Mucosa of stomach (tissue), 1 donor: Measurements from ENCODE around the gene GABRA4.

Experiments used
- H3K27me3 ChIP-seq: one replicate; pipeline ENCODE4 v1.7.0; 2013; ENCODE audit warnings: mild to moderate bottlenecking, low read length; ENCODE audit not compliant: control insufficient read depth, insufficient read depth
- H3K36me3 ChIP-seq: one replicate; pipeline ENCODE4 v1.7.0; 2013; ENCODE audit warnings: low read length; ENCODE audit not compliant: control insufficient read depth, insufficient read depth
- H3K4me1 ChIP-seq: one replicate; pipeline ENCODE4 v1.7.0; 2013; ENCODE audit warnings: mild to moderate bottlenecking, low read length; ENCODE audit not compliant: control insufficient read depth, insufficient read depth
- H3K4me3 ChIP-seq: one replicate; pipeline ENCODE4 v1.7.0; 2013; ENCODE audit warnings: low read length
- H3K9ac ChIP-seq: one replicate; pipeline ENCODE4 v1.7.0; 2013; ENCODE audit warnings: mild to moderate bottlenecking, low read length, moderate library complexity
- H3K9me3 ChIP-seq: one replicate; pipeline ENCODE4 v1.7.0; 2013; ENCODE audit warnings: mild to moderate bottlenecking, low read length, moderate library complexity; ENCODE audit not compliant: control insufficient read depth
- donor health status: Pancreatic carcinoma.

GABRA4 gene

DNA sequence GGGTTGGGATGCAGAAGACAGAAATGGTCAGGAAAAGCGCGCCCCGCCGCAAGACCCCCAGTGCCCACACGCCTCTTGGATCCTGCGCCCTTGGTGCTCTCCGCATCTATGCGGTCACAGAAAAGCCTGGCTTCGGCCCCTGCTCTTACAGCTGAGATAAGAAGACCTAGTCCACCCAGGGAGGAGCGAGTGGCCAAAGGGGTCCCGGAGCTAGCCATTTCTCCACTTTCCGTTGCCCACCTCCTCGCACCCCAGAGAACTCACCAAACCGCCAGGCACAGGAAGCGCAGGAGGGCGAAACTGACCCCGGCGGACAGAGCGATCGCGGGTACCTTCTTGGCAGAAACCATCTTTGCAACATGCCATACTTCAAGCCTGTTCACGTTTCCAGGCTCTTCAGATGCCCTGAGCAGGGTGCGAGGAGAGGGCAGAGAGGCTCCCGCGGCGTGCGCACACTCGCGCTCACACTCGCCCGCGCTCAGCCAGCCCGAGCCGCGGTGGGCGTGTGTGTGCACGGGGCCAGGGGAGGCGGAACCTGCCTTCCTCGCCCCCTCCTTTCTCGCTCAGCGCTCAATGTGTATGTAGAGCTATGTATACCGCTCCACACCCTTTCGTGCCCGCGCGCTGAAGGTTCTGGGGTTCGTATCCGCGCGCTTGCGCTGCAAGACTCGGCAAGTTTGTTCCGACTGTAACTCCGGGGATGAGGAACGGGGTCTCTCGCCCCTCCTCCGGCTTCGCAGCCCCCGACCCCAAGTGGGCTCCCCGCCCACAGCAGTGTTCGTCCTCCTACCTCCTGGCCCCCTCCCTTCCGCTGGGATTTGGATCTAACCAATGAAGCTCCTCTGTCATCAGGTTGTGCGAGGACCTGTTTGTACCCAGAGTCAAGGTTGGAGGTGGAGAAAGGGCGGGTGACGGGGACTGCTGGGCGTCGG lies at the start of gene GABRA4:
Gene GABRA4, minus strand, starts transcription at position 507 of the 932 bp plus-strand sequence. Its CDS starts 157 bp downstream, at position 350.
- no peaks in the 10 kb centered on the region for H3K4me1 ChIP-seq
- peaks cover 22% of the 10 kb centered on the region for H3K27me3 ChIP-seq
- no peaks in the 10 kb centered on the region for H3K36me3 ChIP-seq
- no peak within 1 kb of the TSS for H3K9ac ChIP-seq
- H3K9me3 ChIP-seq = no peaks in the 10 kb centered on the region
- no peak within 1 kb of the TSS for H3K4me3 ChIP-seq

DNA sequence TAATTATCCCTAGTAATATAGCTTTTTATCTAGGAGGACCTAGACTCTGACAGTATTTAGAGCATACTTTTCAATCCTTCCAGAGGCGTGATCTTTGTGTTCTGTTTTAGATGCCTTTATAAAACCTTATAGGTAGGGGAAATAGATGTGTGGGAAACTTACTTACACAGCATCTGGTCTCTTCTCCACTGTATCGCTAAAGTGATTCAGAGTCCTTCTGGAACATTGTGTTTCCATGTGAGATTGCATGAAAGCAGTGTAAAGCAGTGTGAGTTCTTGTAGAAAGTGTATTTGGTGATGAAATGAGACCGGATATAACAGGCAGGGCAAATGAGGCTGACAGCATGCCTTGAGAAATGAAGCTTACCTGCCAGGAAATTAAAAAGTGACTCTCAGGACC lies 47.4 kb upstream of the GABRA4 start:
- no peaks in the 10 kb centered on the region for H3K4me1 ChIP-seq

DNA sequence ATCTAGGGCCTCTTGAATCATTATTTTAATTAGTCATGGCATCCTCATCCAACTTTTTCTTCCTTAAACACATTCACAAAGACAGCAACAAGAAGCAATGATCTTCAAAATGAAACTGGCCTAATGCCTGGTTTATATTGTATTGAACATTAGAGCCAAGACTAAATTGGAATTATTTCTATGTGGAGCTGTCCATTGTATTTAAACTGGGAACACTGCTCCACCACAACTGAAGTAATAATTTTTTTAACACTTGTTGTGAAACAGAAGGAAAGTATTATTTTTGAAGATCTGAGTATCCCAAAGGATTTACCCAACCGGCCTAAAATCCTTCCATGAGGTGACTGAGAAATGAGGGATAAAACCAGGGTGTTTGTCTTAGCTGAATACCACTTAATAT lies 44.9 kb upstream of the GABRA4 start:
- Histone ChIP-seq H3K9ac (no peak overlapping the region), H3K9me3 (no peaks in the 10 kb centered on the region), H3K4me3 (no peak overlapping the region), H3K4me1 (no peaks in the 10 kb centered on the region), H3K27me3 (no peaks in the 10 kb centered on the region), H3K36me3 (no peaks in the 10 kb centered on the region)

More for the DNA sequence above, 47.4 kb upstream of the GABRA4 start:
- no peaks in the 10 kb centered on the region for H3K36me3 ChIP-seq
- H3K9me3 ChIP-seq = no peaks in the 10 kb centered on the region
- no peak overlapping the region for H3K4me3 ChIP-seq
- no peak overlapping the region for H3K9ac ChIP-seq
- no peaks in the 10 kb centered on the region for H3K27me3 ChIP-seq

DNA sequence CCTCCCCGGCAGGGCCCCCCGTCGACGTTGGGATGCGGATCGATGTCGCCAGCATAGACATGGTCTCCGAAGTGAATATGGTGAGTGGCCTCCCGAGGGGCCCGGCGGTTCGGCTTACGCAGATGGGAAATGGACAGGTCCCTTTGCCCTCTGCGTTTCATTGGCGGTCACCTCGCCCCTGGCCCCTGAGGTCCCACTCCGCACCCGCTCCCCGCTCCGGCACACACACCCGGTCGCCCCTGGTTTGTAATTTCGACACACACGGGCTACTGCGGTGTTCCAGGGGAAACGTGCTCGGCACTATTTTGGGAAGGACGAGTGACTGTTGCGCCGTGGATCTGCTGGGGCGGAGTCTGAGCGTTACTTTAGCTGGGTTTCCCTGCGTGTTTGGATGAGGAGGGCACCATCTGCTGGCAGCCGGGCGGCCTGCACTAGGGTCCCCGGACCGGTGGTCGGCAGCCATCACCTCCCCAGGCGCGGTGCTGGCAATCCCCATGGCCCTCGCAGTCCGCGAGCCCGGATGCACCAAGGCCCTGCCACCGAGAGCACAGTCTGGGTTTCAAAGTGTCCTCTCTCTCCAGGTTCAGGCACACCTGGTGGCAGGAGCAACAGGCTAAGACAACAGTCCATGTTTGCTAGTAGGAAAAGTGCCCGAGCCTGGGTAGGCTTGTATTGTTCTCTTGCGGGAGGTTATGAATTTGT lies 39.2 kb upstream of the GABRA4 start:
- Histone ChIP-seq H3K36me3 (no peaks in the 10 kb centered on the region), H3K27me3 (peaks cover 19% of the 10 kb centered on the region), H3K9ac (peak overlapping the region; percentile 34), H3K4me3 (peak overlapping the region; percentile 46), H3K4me1 (no peaks in the 10 kb centered on the region), H3K9me3 (no peaks in the 10 kb centered on the region)

DNA sequence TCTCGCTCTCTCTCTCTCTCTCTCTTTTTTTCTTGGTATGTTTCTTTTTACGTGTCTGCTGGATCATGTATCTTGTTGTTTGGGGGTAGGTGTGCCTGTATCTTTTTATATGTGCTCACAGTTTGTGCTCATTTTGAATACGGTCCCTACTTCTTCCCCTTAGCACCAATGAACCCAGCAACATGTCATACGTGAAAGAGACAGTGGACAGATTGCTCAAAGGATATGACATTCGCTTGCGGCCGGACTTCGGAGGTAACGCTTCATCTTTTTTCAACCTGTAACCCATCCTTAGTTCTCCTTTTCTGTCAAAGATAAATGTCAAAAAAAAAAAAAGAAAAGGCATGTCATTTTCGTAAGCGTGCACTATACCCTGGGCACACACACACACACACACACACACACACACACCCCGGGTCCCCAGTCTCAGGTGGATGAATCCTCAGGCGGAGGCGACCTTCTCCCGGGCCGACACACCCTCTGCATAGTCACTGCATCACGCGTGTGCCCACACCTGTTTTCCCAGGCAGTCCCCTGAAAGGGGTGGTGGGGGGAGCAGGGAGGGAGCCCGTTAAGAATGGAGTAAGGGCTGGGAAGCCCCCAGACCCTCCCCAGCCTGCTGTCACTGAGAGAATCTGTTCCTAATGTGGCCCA lies 38.5 kb upstream of the GABRA4 start:
- H3K4me1 ChIP-seq = no peaks in the 10 kb centered on the region
- no peaks in the 10 kb centered on the region for H3K9me3 ChIP-seq
- H3K9ac ChIP-seq = peak overlapping the region; percentile 34
- H3K36me3 ChIP-seq = no peaks in the 10 kb centered on the region
- peak overlapping the region; percentile 53 for H3K4me3 ChIP-seq
- peaks cover 19% of the 10 kb centered on the region for H3K27me3 ChIP-seq

DNA sequence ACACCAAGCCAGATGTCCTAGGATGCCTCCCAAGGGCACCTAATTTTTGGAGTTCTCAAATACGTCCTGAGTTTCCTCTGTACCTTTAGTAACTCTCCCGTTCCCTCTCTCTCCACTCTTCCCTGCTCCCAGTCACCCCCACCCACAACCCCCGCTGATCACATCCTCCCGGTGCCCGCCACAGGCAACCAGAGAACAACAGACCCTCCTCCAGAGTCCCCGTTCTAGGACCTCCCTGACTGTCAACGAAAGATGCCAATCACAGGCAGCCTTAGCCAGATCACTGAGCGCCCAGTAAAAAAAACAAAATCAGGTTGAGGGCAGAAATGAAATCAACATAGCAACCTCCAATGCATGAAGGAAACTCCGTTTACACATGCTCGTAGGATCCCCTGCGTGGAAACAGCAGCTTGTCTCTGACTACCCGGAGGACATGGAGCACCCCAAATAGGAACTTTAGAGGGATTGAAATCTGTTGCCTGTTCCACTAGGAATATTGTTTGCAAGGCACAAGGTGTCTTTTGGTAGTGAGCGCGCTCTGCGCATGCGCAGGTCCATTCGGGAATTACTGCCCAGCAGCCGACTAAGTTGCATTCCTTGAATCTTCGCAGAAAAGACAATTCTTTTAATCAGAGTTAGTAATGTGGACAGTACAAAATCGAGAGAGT lies 37.8 kb upstream of the GABRA4 start, which contains the start of gene GABRB1:
Gene GABRB1, plus strand, starts transcription at position 557 of the 668 bp plus-strand sequence.
- peaks cover 19% of the 10 kb centered on the region for H3K27me3 ChIP-seq
- H3K4me3 ChIP-seq = peak within 1 kb of the TSS; percentile 53
- no peaks in the 10 kb centered on the region for H3K4me1 ChIP-seq
- no peaks in the 10 kb centered on the region for H3K9me3 ChIP-seq
- H3K36me3 ChIP-seq = no peaks in the 10 kb centered on the region
- H3K9ac ChIP-seq = peak within 1 kb of the TSS; percentile 34

DNA sequence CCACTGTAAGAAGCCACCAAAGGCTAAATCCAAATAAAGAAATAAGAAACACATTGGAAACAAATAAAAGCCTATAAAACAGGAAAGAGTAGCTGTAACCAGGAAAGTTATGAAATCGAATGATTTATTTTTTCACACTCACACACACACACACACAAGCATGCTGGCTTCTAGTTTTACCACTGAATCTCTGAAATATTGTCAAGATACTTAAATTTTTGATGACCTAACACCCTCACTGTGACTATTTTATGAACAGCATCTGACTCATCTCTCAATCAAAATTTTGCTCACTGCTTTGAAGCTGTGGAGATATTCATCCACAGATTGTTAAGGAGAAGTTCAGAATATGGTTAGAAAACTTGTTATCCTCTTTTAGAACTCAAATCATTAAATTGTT lies 24.1 kb upstream of the GABRA4 start:
- Histone ChIP-seq H3K27me3 (no peaks in the 10 kb centered on the region), H3K4me1 (no peaks in the 10 kb centered on the region), H3K36me3 (no peaks in the 10 kb centered on the region), H3K9ac (no peak overlapping the region), H3K4me3 (no peak overlapping the region), H3K9me3 (no peaks in the 10 kb centered on the region)

DNA sequence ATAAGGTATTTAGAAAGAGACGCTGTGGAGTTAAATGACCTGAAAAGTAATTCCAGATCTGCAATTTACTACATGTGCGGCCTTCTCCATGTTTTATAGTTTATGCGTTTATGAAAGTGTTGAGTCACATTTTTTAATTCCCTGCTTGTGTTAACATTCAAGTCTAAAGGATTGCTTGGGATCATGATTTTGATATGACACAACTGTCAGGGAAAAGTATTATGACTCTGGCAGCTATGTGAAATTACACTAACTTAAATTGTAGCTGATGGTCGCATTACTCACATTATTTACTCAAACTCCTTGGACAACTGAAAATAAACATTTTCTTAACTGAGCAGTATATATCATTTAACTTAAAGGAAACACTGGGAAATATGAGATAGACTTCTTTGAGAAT lies 23.7 kb upstream of the GABRA4 start:
- H3K27me3 ChIP-seq = no peaks in the 10 kb centered on the region
- no peak overlapping the region for H3K4me3 ChIP-seq
- no peaks in the 10 kb centered on the region for H3K4me1 ChIP-seq
- H3K9me3 ChIP-seq = no peaks in the 10 kb centered on the region
- no peak overlapping the region for H3K9ac ChIP-seq
- H3K36me3 ChIP-seq = no peaks in the 10 kb centered on the region

DNA sequence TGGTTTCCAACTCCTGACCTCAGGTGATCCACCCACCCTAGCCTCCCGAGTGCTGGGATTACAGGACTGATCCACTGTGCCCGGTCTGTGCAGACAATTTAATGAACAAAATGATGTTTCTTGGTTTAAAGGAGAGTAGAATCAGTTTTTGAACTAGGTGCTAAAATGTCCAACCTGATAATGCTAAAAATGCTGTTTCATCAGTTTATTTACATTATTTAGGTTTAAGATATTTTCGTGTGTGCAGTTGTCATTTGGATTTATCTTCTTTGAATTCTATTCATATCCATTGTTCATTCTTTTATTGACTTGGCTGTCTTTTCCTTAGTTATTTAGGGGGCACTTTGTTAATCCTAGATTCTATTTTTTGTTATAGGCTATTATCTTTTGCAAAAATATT lies 20.0 kb upstream of the GABRA4 start:
- Histone ChIP-seq H3K27me3 (no peaks in the 10 kb centered on the region), H3K4me1 (peaks cover 6% of the 10 kb centered on the region), H3K36me3 (no peaks in the 10 kb centered on the region), H3K9me3 (no peaks in the 10 kb centered on the region), H3K4me3 (no peak overlapping the region), H3K9ac (no peak overlapping the region)

DNA sequence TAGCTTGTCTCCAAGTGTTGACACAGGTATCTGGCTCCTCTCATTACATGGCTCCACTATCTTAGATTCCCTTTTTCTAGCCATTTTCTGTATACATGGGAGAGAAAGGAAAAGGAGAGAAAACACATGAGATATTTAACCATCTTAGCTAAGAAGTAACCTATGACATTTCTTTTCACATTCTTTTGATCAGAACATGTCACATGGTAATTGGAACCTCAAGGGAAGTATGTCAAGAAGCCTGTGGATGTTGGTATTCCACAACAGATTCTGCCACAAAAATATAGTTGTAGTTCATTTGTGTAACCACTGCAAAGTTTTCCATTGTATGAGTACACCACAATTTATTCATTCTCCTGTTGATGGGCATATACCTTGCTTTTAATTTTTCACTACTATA lies 19.3 kb upstream of the GABRA4 start:
- H3K27me3 ChIP-seq = no peaks in the 10 kb centered on the region
- no peaks in the 10 kb centered on the region for H3K9me3 ChIP-seq
- H3K4me1 ChIP-seq = peaks cover 6% of the 10 kb centered on the region
- no peaks in the 10 kb centered on the region for H3K36me3 ChIP-seq
- no peak overlapping the region for H3K4me3 ChIP-seq
- no peak overlapping the region for H3K9ac ChIP-seq

DNA sequence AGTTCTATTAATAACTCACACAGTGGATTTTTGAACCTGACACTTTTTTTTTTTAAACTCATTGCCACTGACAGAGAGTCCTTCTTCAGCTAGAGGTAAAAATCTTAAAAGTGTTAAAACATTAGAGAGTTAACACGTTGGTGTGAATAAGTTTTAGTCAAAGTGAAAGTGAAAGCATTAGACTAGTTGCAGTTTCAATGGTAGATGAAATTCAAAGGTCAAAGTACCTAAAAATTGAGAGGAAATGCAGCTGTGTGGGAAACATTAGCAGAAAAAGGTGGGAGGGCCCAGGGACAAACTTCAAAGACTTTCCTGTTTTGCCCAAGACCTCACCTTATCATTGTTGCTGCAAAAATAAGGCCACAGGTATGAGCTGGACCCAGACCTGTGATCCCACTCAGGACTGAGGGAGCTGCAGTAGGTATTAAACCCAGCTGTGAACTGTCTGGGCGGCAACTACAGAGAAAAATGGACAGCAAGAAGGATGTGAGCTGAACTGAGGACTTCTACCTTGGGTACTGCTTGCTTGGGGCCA lies 17.6 kb upstream of the GABRA4 start:
- no peak overlapping the region for H3K4me3 ChIP-seq
- no peaks in the 10 kb centered on the region for H3K27me3 ChIP-seq
- H3K4me1 ChIP-seq = peaks cover 6% of the 10 kb centered on the region
- H3K9ac ChIP-seq = peak overlapping the region; percentile 41
- H3K36me3 ChIP-seq = no peaks in the 10 kb centered on the region
- no peaks in the 10 kb centered on the region for H3K9me3 ChIP-seq
